HG03066 (cell line): Measurements from ENCODE around the gene PGLYRP2.

Experiments used
- ATAC-seq: cut with Tn5 transposase; IDR thresholded peaks from one replicate; pipeline ENCODE4 v1.9.1; 2021; ENCODE audit warnings: low read depth; ENCODE audit not compliant: unreplicated experiment

The PGLYRP2 gene

DNA sequence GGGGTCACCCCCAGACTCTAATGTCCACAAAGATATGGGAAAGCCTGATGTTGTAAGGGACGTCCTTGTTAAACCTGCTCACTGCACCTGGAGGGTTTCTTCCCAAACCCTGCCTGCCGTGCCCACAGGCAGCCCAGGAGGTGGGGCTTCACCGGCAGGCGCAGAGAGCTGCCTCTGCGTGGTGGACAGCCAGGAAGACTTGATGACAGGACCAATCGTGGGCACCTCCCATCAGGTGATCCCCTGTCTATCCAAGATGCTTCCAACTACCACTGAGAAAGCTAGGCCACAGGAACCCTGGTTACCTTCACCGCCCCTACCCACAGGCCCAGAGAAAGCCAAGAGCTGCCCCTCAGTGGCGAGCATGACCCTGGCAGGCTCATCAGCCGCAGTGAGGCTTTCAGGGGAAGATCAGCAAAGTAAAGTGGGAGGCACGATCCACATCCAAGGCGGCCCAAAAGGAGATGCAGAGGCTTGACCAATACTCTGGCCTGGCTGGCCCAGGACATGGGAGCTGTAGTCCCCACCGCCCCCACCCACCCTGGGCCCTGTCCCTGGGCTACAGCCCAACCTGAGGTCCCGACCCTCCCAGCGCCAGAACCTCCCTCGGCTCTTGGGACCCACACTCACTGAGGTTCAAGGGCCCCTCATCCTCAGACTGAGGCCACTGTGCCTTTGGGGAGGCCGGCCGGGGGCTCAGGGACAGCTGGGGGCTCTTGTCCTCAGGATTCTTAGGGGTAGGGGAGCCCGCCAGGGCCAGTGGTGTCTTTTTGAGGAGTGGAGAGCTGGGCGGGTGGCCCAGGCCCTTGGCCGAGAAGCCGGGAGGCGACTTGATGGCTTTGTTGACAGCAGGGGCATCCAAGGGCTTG, 50.1 kb downstream of the PGLYRP2 start:
- no peak for ATAC-seq

DNA sequence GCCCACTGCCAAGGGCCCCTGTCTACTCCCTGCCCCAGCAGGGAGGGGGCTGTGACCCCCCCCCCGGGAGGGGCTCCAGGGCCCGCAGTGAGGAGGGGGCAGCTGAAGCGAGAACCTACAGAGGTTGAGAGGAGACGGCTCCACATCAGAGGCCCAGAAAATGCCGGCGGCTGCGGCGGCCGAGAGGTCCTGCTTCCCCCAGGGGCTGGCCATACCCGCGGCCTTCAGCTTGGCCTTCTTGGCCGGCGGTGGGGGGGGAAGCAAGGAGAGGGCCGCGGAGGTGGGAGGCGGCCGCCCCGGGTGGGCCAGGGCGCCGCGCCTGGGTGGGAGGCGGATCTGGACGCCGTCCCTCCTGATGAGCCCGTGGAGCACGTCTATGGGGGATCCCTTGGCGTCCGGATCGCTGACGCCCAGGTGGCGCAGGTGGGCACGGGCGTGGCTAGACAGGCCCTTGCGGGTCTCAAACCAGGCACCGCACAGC, 51.3 kb downstream of the PGLYRP2 start:
- no peak for ATAC-seq

DNA sequence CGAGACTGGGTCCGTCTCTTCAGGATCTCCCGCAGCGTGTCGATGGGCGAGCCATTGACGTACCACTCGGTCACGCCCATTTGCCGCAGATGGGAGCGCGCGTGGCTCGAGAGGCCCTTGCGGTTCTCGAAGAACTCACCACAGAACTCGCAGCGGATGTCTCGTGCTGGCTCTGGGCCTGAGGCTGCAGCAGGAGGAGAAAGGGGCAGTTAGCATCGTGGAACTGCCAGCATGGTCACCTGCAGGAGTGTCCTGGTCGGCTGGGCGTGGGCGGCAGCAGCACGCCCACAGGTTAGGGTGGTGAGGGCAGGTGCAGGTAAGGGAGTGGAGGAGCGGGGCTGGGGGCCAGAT, 52.0 kb downstream of the PGLYRP2 start:
- no peak for ATAC-seq

DNA sequence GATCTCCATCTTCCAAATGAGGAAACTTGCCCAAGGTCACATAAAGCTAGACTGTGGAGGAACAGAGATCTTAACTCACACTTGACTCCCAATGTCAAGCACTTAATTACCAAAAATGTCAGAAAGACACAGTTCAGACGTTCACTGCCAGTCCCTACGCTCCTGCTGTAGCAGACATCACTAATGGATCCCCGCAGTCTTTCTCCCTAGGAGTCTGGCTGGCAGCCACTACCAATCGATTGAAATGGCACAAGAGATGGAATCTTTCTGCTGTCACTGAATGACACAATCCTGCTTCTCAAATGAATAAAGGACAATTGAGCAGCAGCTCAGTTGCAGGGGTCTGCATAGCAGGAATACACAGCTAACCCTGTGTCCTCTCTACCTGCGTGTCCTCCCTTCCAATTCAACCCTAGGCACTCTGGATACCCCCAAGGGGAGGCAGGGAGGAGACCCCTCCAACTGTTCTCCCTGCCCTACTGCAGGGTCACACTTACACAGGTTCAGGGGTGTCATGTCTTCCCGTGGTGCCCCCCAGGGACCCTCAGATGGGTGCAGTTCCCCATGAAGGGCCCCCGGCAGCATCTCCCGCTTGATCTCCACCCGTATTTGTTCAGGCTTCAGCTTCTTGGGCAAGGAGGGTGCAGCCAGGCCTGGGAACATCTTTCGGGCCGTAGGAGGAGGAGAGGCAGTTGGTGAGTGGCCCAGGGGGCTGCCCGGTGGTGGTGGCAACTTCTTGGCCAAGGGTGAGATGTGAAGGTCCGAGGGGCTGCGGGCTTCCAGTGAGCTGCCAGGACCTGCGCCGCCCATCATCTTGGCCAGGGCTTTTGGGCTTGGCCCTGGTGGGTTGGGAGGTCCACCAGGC, 52.6 kb downstream of the PGLYRP2 start:
- no peak for ATAC-seq

DNA sequence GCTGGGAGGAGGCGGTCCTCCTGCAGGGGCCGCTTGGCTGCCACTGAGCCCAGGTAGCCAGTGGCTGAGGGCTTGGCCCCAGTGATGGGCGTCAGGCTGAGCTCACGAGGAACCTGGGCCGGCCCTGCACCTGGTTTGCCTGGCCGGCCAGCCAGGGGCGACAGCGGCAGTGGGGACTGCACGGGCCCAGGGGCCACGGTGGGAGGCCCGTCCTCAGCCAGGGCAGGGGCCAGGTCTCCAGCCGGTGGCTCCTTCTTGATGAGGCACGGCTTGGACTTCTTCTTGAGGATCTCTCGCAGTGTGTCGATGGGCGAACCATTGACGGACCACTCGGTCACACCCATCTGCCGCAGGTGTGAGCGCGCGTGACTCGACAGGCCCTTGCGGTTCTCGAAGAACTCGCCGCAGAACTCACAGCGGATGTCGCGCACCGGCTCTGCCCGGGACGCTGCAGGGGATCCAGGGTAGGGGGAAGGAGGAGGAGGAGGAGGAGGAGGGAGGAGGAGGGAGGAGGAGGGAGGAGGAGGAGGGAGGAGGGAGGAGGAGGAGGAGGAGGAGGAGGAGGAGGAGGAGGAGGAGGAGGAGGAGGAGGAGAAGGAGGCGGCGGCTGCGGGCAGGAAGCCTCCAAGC, 53.9 kb downstream of the PGLYRP2 start:
- no peak for ATAC-seq

DNA sequence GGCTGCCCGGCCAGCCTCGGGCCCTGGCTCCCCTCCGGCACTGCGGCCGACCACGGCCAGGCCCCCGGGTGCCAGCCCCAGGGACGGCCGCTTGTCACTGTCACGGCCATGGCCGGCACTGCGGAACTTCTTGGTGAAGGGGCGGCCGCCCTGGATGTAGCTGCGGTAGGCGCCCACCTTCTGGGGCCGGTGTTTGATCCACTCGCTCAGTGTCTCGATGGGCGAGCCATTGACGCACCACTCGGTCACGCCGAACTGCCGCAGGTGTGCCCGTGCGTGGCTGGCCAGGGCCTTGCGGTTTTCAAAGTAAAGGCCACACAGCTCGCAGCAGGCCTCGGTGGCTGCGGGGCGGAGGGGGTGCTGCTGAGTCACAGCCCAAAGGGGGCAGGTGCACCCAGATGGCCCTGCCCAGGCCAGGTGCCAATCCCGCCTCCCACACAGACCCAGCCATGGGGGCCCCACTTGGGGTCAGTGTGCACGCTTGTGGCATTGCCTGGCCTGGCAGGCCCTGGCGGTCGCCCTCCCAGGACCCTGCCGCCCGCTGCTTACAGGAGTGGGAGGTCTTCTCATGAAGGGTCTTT, 54.5 kb downstream of the PGLYRP2 start:
- ATAC-seq: no peak

DNA sequence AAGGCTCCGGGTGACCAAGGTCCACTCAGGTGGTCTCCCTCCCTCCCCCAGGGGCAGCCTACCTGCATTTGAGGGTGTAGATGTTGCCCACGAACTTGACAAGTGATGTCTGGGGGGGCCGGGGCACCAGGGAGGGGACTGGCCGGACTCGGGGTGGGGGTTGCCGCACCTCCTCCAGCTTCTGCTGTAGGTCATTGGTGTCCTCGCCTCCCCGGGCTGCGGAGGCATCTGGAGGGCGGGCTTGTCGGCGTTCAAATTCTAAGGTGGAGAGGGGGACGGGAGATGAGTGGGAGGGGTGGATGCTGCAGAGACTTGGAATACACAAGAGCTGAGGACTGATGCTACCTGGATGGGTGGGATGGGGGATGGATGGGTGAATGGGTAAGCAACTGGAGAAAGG, 55.2 kb downstream of the PGLYRP2 start:
- no peak for ATAC-seq

DNA sequence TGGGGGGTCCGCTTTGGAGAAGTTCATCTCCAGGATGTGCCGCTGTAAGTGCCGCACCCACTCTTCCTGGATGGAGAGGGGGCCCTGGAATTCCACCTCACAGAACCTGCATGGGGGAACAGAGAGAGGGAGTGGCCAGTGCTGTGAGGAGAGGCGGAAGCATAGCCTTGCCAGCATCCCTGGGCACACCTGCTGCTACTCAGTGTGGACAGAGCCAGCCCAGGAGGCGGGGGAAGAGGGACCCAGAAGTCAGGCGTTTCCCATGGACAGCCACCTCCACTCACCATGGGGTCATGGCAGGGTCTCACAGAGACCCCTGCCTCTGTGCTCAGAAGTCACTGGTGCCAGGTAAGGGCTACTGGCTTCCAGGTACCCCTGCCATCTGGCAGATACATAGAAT, 56.2 kb downstream of the PGLYRP2 start:
- ATAC-seq: no peak

DNA sequence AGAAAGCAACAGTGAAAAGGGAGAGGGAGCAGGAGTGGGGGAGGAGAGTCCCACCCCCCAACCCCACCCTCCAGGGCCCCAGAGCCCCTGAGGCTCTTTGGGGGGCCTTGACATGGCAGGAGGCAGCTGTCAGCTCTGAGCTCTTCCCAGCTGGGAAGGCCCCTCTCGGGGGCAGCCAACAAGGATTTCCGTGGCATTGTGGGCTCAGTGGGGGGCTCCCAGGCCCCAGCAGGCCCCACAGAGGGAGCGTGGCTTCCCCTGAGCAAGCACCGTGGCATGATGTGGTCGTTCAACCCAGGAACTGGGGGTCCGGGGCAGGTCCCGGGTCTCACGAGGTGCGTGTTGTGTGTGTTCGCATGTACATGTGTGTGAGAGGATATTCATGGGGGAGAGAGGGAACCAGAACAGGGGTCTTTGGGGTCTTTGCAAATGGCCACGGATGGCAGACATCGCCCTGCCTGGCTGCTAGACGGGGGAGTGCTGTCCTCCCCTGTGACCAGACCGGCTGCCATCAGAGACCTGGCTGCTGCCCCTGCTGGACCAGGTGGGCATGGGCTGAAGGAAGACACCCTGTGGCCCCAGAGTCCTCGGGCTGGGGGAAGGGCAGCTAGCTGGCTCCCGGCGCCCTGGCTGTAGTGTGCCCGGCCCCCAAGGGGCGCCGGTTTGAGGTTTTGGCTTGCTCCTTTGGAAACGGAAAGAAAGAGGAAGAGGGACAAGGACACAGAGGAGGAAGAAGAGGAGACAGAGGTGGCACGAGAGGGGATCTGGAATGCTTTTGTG, 56.8 kb downstream of the PGLYRP2 start:
- no peak for ATAC-seq

DNA sequence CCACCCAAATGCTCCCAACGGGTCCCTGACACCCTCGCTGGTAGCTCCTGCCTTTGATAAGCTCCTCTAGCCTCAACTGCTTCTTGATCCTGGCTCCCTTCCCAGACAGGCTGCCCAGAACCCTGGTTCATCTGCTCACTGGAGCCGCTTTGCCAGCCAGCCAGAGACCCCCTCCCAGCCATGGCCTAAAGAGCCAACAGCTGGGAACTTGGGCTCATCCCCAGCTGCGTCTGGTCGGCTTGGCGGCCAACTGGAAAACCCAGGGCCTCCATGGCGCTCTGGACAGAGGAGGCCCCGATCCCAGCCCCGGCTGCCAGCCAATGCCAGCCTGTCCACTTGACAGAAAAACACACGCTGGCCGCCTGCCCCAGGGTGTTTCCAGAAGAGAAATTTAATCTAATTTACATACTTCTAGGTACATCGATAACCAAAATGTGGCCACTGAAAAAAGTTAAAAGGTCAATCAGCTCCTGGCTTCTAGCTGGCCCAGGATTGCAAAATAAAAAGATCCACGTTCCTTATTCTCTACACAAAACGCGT, 57.5 kb downstream of the PGLYRP2 start:
- ATAC-seq: no peak

DNA sequence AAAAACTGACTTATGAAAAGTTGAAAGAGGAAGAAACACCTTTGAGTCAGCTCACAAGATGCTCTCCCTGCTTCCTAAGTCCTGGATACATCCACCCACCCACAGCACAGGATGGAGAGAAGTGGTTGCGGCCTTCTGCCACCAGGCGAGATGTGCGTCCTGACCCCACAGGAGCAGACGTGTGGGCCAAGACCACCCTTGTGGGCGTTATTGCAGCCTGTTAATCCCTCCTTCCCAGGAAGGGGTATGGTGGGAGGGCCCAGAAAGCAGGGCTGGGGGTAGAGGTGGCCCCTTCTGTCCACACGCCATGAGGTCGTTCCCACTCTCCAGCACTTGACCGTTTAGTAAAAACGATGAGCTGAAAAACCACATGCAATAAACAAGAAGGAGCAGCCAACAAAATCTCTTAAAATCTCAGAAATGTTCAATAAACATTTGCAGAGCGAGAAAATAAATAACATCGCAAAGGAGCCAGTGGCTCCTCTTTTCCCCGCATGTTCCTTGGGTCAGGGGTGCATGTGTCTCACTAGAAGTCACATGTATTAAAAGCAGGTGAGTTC, 58.1 kb downstream of the PGLYRP2 start:
- no peak for ATAC-seq

DNA sequence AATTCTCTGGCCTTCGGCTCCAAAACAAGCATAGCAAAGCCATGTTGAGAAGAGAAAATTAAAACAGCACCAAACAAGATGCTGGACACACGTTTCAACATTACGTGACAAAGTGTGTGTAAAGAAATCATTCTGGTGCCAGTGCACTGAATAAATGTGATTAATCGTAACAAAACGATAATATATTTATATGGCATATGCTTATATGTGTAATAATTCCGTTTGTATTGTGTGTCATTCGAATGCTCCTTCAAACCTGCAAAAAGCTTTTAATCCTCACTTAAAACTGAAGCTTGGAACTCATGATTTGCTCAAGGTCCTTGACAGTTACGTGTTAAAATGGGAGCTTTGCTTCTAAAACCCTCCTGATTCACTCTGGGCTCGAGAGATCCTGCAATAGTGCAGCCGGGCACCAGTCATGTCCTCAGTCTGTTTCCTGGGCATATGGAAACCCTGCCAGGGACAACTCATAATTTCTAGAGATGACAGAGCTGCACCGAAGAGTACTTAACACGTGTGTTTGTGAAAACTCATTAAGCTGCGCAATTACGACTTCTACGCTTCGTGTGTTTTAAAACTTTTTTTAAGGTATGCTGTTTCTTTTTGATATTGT, 59.8 kb downstream of the PGLYRP2 start:
- no peak for ATAC-seq
